DND-41 (cell line): ENCODE results near the gene ARL16.

Source experiments
- ATAC-seq: fragments of 200-7000 bp; cut with Tn5 transposase; 3 replicates; pipeline ENCODE4 v1.9.1; 2021; ENCODE audit warnings: low read depth; ENCODE audit not compliant: insufficient read depth
- DNase-seq: peaks from one replicate; pipeline ENCODE4 v3.0.0-alpha.2; 2020
- H2AFZ ChIP-seq: 2 replicates; pipeline ENCODE4 v1.6.0; 2012; ENCODE audit warnings: low read depth, low read length
- H3K27ac ChIP-seq: 2 replicates; pipeline ENCODE4 v1.5.1; 2012; ENCODE audit warnings: low read length, inconsistent platforms
- H3K27me3 ChIP-seq: fragments of 200-600 bp; sonication (generic); 2 replicates; pipeline ENCODE4 v1.6.0; 2012; ENCODE audit warnings: low read length, mild to moderate bottlenecking, inconsistent platforms; ENCODE audit not compliant: insufficient read depth, poor library complexity
- H3K36me3 ChIP-seq: 2 replicates; pipeline ENCODE4 v1.5.1; 2012; ENCODE audit warnings: low read length, inconsistent platforms; ENCODE audit not compliant: insufficient read depth
- H3K4me1 ChIP-seq: 2 replicates; pipeline ENCODE4 v1.5.1; 2012; ENCODE audit warnings: mild to moderate bottlenecking, low read length; ENCODE audit not compliant: insufficient read depth
- H3K4me2 ChIP-seq: 2 replicates; pipeline ENCODE4 v1.6.0; 2012; ENCODE audit warnings: mild to moderate bottlenecking, moderate library complexity, low read length, inconsistent platforms; ENCODE audit not compliant: insufficient read depth
- H3K4me3 ChIP-seq, 2 experiments: fragments of 200-600 bp in 1 of 2; shearing (Covaris generic) in 1 of 2; 2 replicates each; pipeline ENCODE4 v1.5.1; 2012 to 2016; ENCODE audit warnings: inconsistent platforms in 2 of 2, low read length in 2 of 2, mild to moderate bottlenecking in 2 of 2, low read depth in 1 of 2, moderate library complexity in 1 of 2
- H3K79me2 ChIP-seq: 2 replicates; pipeline ENCODE4 v1.6.0; 2012; ENCODE audit warnings: low read length, inconsistent platforms; ENCODE audit not compliant: insufficient read depth
- H3K9ac ChIP-seq: 2 replicates; pipeline ENCODE4 v1.6.0; 2012; ENCODE audit warnings: low read depth, mild to moderate bottlenecking, inconsistent platforms, low read length, moderate library complexity
- H3K9me3 ChIP-seq: 2 replicates; pipeline ENCODE4 v1.5.1; 2012; ENCODE audit warnings: low read length, moderate library complexity, mild to moderate bottlenecking, inconsistent platforms; ENCODE audit not compliant: insufficient read depth, severe bottlenecking
- H4K20me1 ChIP-seq: 2 replicates; pipeline ENCODE4 v1.6.0; 2012; ENCODE audit warnings: low read length; ENCODE audit not compliant: insufficient read depth
- EZH2 ChIP-seq: IDR thresholded peaks from 3 replicates; pipeline ENCODE4 v1.6.1; 2012; ENCODE audit warnings: borderline replicate concordance, low read depth, mild to moderate bottlenecking, moderate library complexity, low read length, inconsistent platforms; ENCODE audit not compliant: severe bottlenecking
- TF ChIP-seq, protein P1 (sequence below): IDR thresholded peaks from 2 replicates; pipeline ENCODE4 v1.5.1; 2012; ENCODE audit warnings: borderline replicate concordance, low read length, moderate library complexity, mild to moderate bottlenecking; ENCODE audit not compliant: poor library complexity, severe bottlenecking; ENCODE audit errors: extremely low read depth

ARL16 gene

DNA sequence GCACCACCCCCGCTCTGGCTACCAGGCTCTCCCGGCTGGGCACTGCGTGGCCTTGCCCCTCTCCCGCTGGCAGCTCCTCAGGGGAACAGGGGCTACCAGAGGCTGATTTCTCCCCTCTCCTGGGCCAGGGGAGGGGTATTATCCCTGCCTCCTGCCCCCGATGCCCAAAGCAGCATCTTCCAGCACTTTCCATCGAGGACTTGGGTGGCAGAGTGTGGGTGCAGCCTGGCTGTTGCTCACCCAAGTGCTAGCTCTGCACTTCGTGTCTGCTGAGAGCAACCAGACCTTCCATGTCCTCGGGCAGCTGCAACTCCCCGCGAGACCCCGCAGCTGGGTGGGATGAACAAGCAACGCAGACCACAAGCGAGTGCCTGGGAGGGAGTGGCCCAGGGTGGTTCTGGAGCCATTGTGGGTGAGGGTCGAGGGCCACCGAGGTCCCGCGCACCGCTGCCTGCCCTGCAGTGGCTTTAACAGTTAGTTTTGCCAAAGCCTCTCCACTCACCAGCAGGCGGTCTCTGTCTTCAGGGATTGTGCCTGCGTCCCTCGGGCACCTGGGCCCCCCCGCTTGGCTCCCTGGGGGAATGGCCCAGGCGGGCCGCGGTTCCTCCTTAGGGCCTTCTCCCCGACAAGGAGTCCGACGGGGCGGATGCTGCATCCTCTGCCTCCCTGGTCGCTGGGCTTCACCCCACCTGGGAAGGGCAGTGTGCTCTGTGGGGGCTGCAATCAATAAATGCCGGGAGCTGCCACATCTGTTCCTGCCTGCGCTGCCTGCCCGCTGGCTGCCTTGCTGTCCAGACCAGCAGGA, 36.9 kb upstream of the ARL16 start:
- Histone ChIP-seq H3K36me3 (peaks cover 28% of the 10 kb centered on the region), H3K4me3 (no peak overlapping the region), H3K4me2 (no peak overlapping the region), H3K27me3 (no peaks in the 10 kb centered on the region), H3K9ac (no peak overlapping the region), H2AFZ (no peak overlapping the region), H3K27ac (no peak overlapping the region), H4K20me1 (0 out of 2 replicates have a peak, but pooled peaks cover 4% of the 10 kb centered on the region), H3K9me3 (no peaks in the 10 kb centered on the region), H3K4me1 (no peaks in the 10 kb centered on the region), H3K79me2 (no peaks in the 10 kb centered on the region)
- ATAC-seq (no peak), DNase-seq (no peak)
- TF ChIP-seq EZH2: no peak
- TF ChIP-seq, protein P1, sequence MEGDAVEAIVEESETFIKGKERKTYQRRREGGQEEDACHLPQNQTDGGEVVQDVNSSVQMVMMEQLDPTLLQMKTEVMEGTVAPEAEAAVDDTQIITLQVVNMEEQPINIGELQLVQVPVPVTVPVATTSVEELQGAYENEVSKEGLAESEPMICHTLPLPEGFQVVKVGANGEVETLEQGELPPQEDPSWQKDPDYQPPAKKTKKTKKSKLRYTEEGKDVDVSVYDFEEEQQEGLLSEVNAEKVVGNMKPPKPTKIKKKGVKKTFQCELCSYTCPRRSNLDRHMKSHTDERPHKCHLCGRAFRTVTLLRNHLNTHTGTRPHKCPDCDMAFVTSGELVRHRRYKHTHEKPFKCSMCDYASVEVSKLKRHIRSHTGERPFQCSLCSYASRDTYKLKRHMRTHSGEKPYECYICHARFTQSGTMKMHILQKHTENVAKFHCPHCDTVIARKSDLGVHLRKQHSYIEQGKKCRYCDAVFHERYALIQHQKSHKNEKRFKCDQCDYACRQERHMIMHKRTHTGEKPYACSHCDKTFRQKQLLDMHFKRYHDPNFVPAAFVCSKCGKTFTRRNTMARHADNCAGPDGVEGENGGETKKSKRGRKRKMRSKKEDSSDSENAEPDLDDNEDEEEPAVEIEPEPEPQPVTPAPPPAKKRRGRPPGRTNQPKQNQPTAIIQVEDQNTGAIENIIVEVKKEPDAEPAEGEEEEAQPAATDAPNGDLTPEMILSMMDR: no peak

DNA sequence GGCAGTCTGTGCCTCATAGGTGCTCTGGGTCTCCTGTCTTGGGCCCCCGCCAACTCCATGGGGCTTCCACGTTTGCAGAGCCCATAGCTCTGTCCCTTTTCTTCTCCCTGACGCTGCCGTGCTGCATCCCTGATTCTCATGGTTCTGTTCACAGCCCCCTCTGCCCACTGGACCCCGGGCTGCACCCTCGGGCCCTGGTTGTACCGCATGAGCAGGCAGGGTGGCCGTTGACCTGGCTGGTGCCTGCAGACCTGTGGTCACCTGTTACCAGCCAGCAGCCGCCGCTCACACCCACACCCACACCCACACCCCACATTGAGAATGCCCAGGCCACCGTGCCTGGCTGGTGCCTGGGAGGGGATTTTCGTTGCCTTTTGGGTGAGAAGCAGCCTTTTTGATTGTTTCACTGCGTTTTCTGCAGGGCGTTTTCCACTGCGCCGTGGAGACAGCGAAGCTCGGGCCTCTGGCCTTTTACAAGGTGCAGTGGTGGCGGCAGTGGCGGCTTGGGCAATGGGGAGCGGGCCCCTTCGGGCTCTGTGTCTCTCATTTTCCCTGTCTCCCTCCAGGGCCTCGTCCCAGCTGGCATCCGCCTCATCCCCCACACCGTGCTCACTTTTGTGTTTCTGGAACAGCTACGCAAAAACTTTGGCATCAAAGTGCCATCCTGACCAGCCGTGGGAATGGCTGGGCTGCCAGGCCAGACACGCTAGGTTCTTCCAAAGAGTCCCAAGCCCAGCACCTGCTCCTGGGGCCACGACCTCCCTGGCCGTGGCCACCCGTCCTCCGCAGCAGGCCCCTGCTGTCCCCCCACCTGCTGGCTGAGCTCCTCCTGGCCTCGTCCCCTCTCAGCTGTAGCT, 36.0 kb upstream of the ARL16 start:
- DNase-seq: no peak
- Histone ChIP-seq H3K4me3 (no peak overlapping the region), H3K9me3 (no peaks in the 10 kb centered on the region), H3K27ac (no peak overlapping the region), H3K36me3 (peaks cover 36% of the 10 kb centered on the region), H3K4me1 (peaks cover 5% of the 10 kb centered on the region), H3K9ac (no peak overlapping the region), H3K4me2 (no peak overlapping the region), H2AFZ (no peak overlapping the region), H3K27me3 (no peaks in the 10 kb centered on the region), H4K20me1 (peaks cover 11% of the 10 kb centered on the region; the same call in 1 of the 2 replicates), H3K79me2 (peaks cover 6% of the 10 kb centered on the region)
- no peak for TF ChIP-seq EZH2
- TF ChIP-seq, protein P1: no peak
- no peak for ATAC-seq

- Histone ChIP-seq H3K4me2 (no peak overlapping the region), H3K4me3 (no peak overlapping the region), H2AFZ (no peak overlapping the region), H3K4me1 (peaks cover 25% of the 10 kb centered on the region), H3K9ac (no peak overlapping the region), H3K36me3 (peaks cover 37% of the 10 kb centered on the region), H3K9me3 (no peaks in the 10 kb centered on the region), H3K27ac (no peak overlapping the region), H3K27me3 (no peaks in the 10 kb centered on the region), H3K79me2 (peaks cover 25% of the 10 kb centered on the region), H4K20me1 (peaks cover 27% of the 10 kb centered on the region)
- TF ChIP-seq EZH2: no peak
- TF ChIP-seq, protein P1: no peak
- ATAC-seq: no peak
- DNase-seq: no peak
Observed at GRCh38 chr17:81717766-81718089, 34.1 kb upstream of the ARL16 start.
